ENCODE data around the gene SPEN. TPM values are rescaled to one million over a fixed set of nuclear protein-coding genes. Genes with fewer than 3 reads are reported as not detected.
A peak's percentile ranks its signal among the peaks of the same experiment; 100 is the strongest.

Gene SPEN
- polyA plus RNA-seq, 1 of the 3 experiments (the other 2 are of a cell fraction): 6.1 TPM

GRCh38 chr1:15885269-15885668 lies 37.8 kb downstream of the SPEN start:
- Histone ChIP-seq H3K36me3 (replicated peaks in 1 of 2; ENCODE audit: control insufficient read depth in 1 of 2, insufficient read depth in 2 of 2, low read length in 1 of 2) (peaks cover 0 to 11% of the 10 kb centered on the region in 2 experiments), H3K9ac (no peak overlapping the region), H3K9me3 (no peaks in the 10 kb centered on the region), H3F3A (replicated peaks; ENCODE audit: insufficient read depth) (peaks cover 17% of the 10 kb centered on the region), H4K20me1 (ENCODE audit: insufficient read depth) (peaks cover 11% of the 10 kb centered on the region), H3K9me2 (no peaks in the 10 kb centered on the region), H3K27ac (ENCODE audit: low read depth in 2 of 2, low read length in 1 of 2) (peak overlapping the region; percentile 83 to 97), H3K79me2 (ENCODE audit: insufficient read depth) (peaks cover 100% of the 10 kb centered on the region), H3K4me1 (ENCODE audit: control insufficient read depth in 1 of 2, insufficient read depth in 2 of 2, low read depth in 1 of 2, low read length in 1 of 2) (peaks cover 7 to 24% of the 10 kb centered on the region in 2 experiments; a peak in 3 of 4 replicates), H3K4me2 (peak overlapping the region; percentile 79; the same call in 1 of the 2 replicates), H2AFZ (ENCODE audit: low read depth) (no peak overlapping the region), H3K27me3 (ENCODE audit: insufficient read depth) (no peaks in the 10 kb centered on the region), H3K4me3 (ENCODE audit: low read depth in 2 of 2, low read length in 1 of 2) (no peak overlapping the region; a peak in 1 of 4 replicates)
- WGBS (ENCODE audit: low lambda C conversion rate): 82% methylated on average over 5 of the region's 5 CpGs
- no peak for DNase-seq
- ChIA-PET CTCF (interaction anchor here (1.0 to 1.4 kb wide), 3 partner anchors 15 to 79 kb away, joined by 3 read pairs; no protein-coding TSS in a partner anchor), POLR2A (interaction anchor here (3.0 kb wide), 1 partner anchor 37 kb away, joined by 22 read pairs; the partner anchor contains the start of gene SPEN)
- TF ChIP-seq EP300 (IDR thresholded peaks at IDR 0.05; ENCODE audit: borderline replicate concordance in 1 of 2, low read depth in 1 of 2, low read length in 1 of 2): no peak
- TF ChIP-seq TCF12 (IDR thresholded peaks at IDR 0.05): no peak
- TF ChIP-seq POLR2AphosphoS5 (IDR thresholded peaks at IDR 0.05; ENCODE audit: low read depth, low read length): no peak
- TF ChIP-seq NRF1 (IDR thresholded peaks at IDR 0.05; ENCODE audit: low read depth, low read length): no peak
- TF ChIP-seq RXRA (IDR thresholded peaks at IDR 0.05; ENCODE audit: borderline replicate concordance, low read depth): no peak
- no peak for TF ChIP-seq GABPA (IDR thresholded peaks at IDR 0.05; ENCODE audit: low read depth)
- TF ChIP-seq FOXM1 (IDR thresholded peaks at IDR 0.05; ENCODE audit: low read depth): no peak

GRCh38 chr1:15885701-15886610 lies 38.4 kb downstream of the SPEN start:
- Histone ChIP-seq H3K4me3 (ENCODE audit: low read depth in 2 of 2, low read length in 1 of 2) (peak overlapping the region; percentile 43 to 54), H3F3A (replicated peaks; ENCODE audit: insufficient read depth) (peaks cover 24% of the 10 kb centered on the region), H3K4me2 (peak overlapping the region; percentile 79), H3K36me3 (replicated peaks in 1 of 2; ENCODE audit: control insufficient read depth in 1 of 2, insufficient read depth in 2 of 2, low read length in 1 of 2) (peaks cover 0 to 10% of the 10 kb centered on the region in 2 experiments), H3K9ac (peak overlapping the region; percentile 73), H3K9me3 (no peaks in the 10 kb centered on the region), H3K27ac (ENCODE audit: low read depth in 2 of 2, low read length in 1 of 2) (peak overlapping the region; percentile 83 to 97), H3K27me3 (ENCODE audit: insufficient read depth) (no peaks in the 10 kb centered on the region), H3K79me2 (ENCODE audit: insufficient read depth) (peaks cover 100% of the 10 kb centered on the region), H4K20me1 (ENCODE audit: insufficient read depth) (peaks cover 6% of the 10 kb centered on the region), H3K9me2 (no peaks in the 10 kb centered on the region), H3K4me1 (ENCODE audit: control insufficient read depth in 1 of 2, insufficient read depth in 2 of 2, low read depth in 1 of 2, low read length in 1 of 2) (peaks cover 7 to 24% of the 10 kb centered on the region in 2 experiments; a peak in 3 of 4 replicates), H2AFZ (ENCODE audit: low read depth) (no peak overlapping the region)
- ChIA-PET CTCF (interaction anchor here (0.6 to 1.4 kb wide), 8 partner anchors 11 to 147 kb away, joined by 3 to 5 read pairs (median 3); no protein-coding TSS in a partner anchor), POLR2A (interaction anchor here (1.2 to 3.0 kb wide), 3 partner anchors 37 to 52 kb away, joined by 3 to 22 read pairs (median 9); partner anchors contain the start of gene SPEN)
- WGBS (ENCODE audit: low lambda C conversion rate): 2% methylated on average over 12 of the region's 14 CpGs
- peak; percentile 91 for DNase-seq
- TF ChIP-seq RAD21 (IDR thresholded peaks at IDR 0.05; ENCODE audit: low read length) (0 out of 2 replicates have a peak, but pooled peaks have one; percentile 15), REST (IDR thresholded peaks at IDR 0.05; ENCODE audit: low read depth, low read length) (0 out of 2 replicates have a peak, but pooled peaks have one; percentile 50), MAX (IDR thresholded peaks at IDR 0.05; ENCODE audit: low read depth) (peak; percentile 71), MXI1 (IDR thresholded peaks at IDR 0.05; ENCODE audit: low read depth, low read length) (peak; percentile 70; the same call in 1 of the 2 replicates), TAF1 (IDR thresholded peaks at IDR 0.05; ENCODE audit: borderline replicate concordance, low read depth, low read length) (peak; percentile 73), GABPA (IDR thresholded peaks at IDR 0.05; ENCODE audit: low read depth) (no peak), TEAD4 (IDR thresholded peaks at IDR 0.05; ENCODE audit: borderline replicate concordance, insufficient read depth) (no peak), EP300 (IDR thresholded peaks at IDR 0.05; ENCODE audit: borderline replicate concordance in 1 of 2, low read depth in 1 of 2, low read length in 1 of 2) (peak; percentile 10 to 74; a peak in 1 of 4 replicates), POLR2AphosphoS5 (IDR thresholded peaks at IDR 0.05; ENCODE audit: low read depth, low read length) (peak; percentile 70), NFIC (IDR thresholded peaks at IDR 0.05; ENCODE audit: borderline replicate concordance) (peak; percentile 90), TCF12 (IDR thresholded peaks at IDR 0.05) (peak; percentile 53; the same call in 1 of the 2 replicates), ZBTB33 (IDR thresholded peaks at IDR 0.05; ENCODE audit: borderline replicate concordance, low read depth) (no peak), RCOR1 (IDR thresholded peaks at IDR 0.05; ENCODE audit: low read length) (peak; percentile 49; the same call in 1 of the 2 replicates), SIN3A (IDR thresholded peaks at IDR 0.05; ENCODE audit: borderline replicate concordance, low read depth, low read length) (no peak)
